Chondrocyte (in vitro differentiated cells): ENCODE results near the gene HIRA. TPM values are rescaled to one million over a fixed set of nuclear protein-coding genes. Genes with fewer than 3 reads are reported as not detected.

ENCODE experiments used
- DNase-seq: peaks from one replicate; pipeline ENCODE4 v3.0.0; 2021; ENCODE audit warnings: mixed read lengths, low spot score
- H3K27ac Mint-ChIP-seq: one replicate; pipeline ENCODE4 v1.8.0; 2021; ENCODE audit warnings: mild to moderate bottlenecking, moderate library complexity, mixed read lengths; ENCODE audit not compliant: unreplicated experiment
- H3K27me3 Mint-ChIP-seq: 2 replicates; pipeline ENCODE4 v1.8.0; 2021; ENCODE audit warnings: low read depth, mixed read lengths
- H3K36me3 Mint-ChIP-seq: 2 replicates; pipeline ENCODE4 v1.8.0; 2021; ENCODE audit warnings: low read depth, mixed read lengths
- H3K4me1 Mint-ChIP-seq: 2 replicates; pipeline ENCODE4 v1.8.0; 2021; ENCODE audit warnings: low read depth, mild to moderate bottlenecking, mixed read lengths
- H3K4me3 Mint-ChIP-seq: one replicate; pipeline ENCODE4 v1.8.0; 2021; ENCODE audit warnings: mild to moderate bottlenecking, moderate library complexity, mixed read lengths; ENCODE audit not compliant: unreplicated experiment
- H3K9me3 Mint-ChIP-seq: 2 replicates; pipeline ENCODE4 v1.8.0; 2021; ENCODE audit warnings: low read depth, mixed read lengths
- total RNA-seq: library from RNA; stranded (reverse); gene quantifications from 3 replicates; pipeline ENCODE4 v1.2.1, GENCODE V29; 2021
- TF ChIP-seq, protein P1 (sequence below): fragments of 200-600 bp; sonication (generic); IDR thresholded peaks from 2 replicates; pipeline ENCODE4 v1.5.0; 2021; ENCODE audit warnings: antibody characterized with exemption, mild to moderate bottlenecking, moderate library complexity

Gene HIRA
- total RNA-seq, 1 donor from 2014 or later: 31.8 TPM

DNA sequence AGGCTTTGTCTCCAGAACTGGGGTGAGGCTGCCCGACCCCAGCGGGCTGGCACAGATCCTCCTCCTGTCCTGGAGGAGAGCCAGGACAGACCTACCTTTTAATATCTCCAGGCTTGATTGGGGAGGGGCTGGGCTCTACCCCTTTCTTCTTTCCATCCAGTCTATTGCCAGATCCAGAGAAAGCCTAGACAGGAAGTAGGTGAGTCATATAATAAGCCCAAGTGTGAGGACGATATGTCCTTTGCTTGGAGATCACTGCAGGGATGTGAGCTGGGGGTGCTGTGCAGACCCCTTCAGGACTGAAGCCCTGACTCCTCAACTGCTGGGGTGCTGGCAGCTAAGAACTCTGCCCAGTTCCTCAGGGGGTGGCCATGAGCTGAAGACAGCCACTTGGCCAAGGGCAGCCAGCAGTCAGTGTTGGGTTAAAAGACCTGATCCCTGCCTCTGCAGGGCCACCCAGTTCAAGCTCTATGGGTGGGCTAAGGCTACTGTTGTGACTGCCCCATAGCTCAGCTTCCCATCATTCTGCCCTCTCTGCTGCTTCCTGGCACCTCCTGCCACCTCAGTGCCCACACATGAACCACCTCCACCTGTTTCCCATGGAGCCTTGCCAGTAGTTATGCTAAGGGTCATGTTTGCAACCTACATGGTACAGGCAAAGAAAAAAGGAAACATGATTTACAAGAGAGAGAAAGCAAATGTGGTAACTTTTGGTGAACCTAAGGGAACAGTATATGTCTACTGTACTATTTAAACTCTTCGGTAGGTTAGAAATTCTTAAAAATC is 24.2 kb upstream of the HIRA start:
- TF ChIP-seq, protein P1, sequence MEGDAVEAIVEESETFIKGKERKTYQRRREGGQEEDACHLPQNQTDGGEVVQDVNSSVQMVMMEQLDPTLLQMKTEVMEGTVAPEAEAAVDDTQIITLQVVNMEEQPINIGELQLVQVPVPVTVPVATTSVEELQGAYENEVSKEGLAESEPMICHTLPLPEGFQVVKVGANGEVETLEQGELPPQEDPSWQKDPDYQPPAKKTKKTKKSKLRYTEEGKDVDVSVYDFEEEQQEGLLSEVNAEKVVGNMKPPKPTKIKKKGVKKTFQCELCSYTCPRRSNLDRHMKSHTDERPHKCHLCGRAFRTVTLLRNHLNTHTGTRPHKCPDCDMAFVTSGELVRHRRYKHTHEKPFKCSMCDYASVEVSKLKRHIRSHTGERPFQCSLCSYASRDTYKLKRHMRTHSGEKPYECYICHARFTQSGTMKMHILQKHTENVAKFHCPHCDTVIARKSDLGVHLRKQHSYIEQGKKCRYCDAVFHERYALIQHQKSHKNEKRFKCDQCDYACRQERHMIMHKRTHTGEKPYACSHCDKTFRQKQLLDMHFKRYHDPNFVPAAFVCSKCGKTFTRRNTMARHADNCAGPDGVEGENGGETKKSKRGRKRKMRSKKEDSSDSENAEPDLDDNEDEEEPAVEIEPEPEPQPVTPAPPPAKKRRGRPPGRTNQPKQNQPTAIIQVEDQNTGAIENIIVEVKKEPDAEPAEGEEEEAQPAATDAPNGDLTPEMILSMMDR: no peak
- H3K36me3 Mint-ChIP-seq: peaks cover 34% of the 10 kb centered on the region
- no peak overlapping the region for H3K4me3 Mint-ChIP-seq
- H3K9me3 Mint-ChIP-seq: no peaks in the 10 kb centered on the region
- peak overlapping the region; percentile 57 for H3K27ac Mint-ChIP-seq
- peaks cover 17% of the 10 kb centered on the region for H3K4me1 Mint-ChIP-seq
- no peak for DNase-seq
- H3K27me3 Mint-ChIP-seq: no peaks in the 10 kb centered on the region

DNA sequence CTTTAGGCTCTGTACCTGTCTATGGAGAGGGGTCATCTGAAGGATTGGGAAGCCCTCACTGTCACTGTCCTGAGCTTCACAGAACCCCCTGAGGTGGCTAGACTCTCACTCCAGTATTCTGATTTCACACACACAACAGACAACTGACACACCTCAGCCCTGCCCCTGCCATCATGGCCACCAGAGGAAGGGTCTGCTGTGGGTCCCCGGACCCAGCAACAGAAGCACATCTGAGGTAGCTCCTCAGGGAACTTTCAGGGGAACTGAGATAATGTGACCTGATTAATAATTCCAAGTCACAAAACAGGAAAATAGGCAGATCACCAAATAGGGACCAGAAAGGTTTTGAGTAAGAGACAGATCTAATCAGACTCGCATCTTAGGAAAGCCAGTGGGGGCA is 23.5 kb upstream of the HIRA start:
- peak overlapping the region; percentile 57 for H3K27ac Mint-ChIP-seq
- H3K27me3 Mint-ChIP-seq: no peaks in the 10 kb centered on the region
- TF ChIP-seq, protein P1: no peak
- H3K4me3 Mint-ChIP-seq: no peak overlapping the region
- no peak for DNase-seq
- peaks cover 17% of the 10 kb centered on the region for H3K4me1 Mint-ChIP-seq
- H3K36me3 Mint-ChIP-seq: peaks cover 34% of the 10 kb centered on the region
- H3K9me3 Mint-ChIP-seq: no peaks in the 10 kb centered on the region

DNA sequence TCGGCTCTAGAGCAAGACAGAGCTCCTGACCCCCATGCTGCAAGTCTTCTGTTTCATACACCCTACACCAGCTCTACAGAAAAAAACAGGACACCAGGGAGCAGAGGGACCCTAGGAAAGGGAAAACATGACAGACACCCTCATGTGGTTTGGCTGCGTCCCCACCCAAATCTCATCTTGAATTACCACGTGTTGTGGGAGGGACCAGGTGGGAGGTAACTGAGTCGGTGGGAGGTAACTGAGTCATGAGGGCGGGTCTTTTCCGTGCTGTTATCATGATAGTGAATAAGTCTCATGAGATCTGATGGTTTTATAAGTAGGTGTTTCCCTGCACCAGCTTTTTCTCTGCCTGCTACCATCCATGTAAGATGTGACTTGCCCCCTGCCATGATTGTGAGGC is 22.6 kb upstream of the HIRA start:
- peak overlapping the region; percentile 28 for H3K27ac Mint-ChIP-seq
- H3K27me3 Mint-ChIP-seq: no peaks in the 10 kb centered on the region
- peaks cover 34% of the 10 kb centered on the region for H3K36me3 Mint-ChIP-seq
- TF ChIP-seq, protein P1: no peak
- no peaks in the 10 kb centered on the region for H3K9me3 Mint-ChIP-seq
- H3K4me3 Mint-ChIP-seq: no peak overlapping the region
- H3K4me1 Mint-ChIP-seq: peaks cover 17% of the 10 kb centered on the region
- no peak for DNase-seq

DNA sequence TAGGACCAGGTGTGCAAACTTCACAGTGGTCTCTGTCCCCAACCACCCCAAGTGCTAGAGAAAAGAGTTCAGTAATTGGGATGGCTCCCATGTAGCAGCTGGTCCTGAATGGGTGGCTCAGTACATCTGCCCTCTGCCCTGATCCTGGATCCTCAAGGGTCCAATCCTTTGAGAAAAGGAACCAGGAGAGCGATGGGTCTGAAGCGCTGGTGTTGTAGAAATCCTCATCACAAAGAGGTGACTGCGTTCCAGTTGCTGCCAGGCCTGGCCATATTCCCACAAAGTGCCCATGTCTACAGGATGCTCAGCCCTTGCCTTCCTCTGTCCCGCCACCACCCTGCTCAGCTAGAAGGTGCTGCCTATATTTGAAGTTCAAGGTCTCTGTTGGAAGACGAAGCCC is 22.2 kb upstream of the HIRA start:
- Mint-ChIP-seq H3K27ac (no peak overlapping the region), H3K9me3 (no peaks in the 10 kb centered on the region), H3K36me3 (peaks cover 34% of the 10 kb centered on the region), H3K4me3 (no peak overlapping the region), H3K4me1 (peaks cover 18% of the 10 kb centered on the region), H3K27me3 (no peaks in the 10 kb centered on the region)
- TF ChIP-seq, protein P1: no peak
- no peak for DNase-seq

DNA sequence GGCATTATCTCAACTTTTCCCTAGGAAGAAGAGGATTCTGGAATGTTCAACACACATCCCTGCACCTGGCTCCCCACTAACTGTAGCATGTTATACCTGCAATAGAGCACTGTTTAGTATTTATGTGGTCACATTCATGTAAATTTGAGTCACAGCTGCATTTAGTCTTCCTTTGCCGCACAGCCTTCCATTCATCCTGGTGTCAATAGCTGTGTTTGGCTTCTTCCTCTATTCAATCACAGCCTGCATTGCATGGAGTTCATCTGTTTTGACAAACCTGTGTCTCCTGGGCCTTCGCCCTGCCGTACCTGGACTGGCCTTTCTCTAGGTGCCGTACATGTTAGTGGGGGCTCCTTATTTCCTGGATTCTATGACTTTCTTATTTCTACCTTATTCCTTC is 20.0 kb upstream of the HIRA start:
- Mint-ChIP-seq H3K27me3 (no peaks in the 10 kb centered on the region), H3K27ac (no peak overlapping the region), H3K36me3 (peaks cover 31% of the 10 kb centered on the region), H3K9me3 (no peaks in the 10 kb centered on the region), H3K4me3 (no peak overlapping the region), H3K4me1 (peaks cover 30% of the 10 kb centered on the region)
- DNase-seq: no peak
- TF ChIP-seq, protein P1: no peak
